ENCODE measurements around the gene MAGI1.
A peak's percentile ranks its signal among the peaks of the same experiment; 100 is the strongest.

The MAGI1 gene

GRCh38 chr3:65632414-65632813, 406.3 kb downstream of the MAGI1 start:
- no peak overlapping the region for H3K4me3 ChIP-seq (ENCODE audit: low read depth, low read length)
- no peak for DNase-seq (ENCODE audit: low read depth)
- no peak for TF ChIP-seq CTCF (conservative IDR thresholded peaks at IDR 0.05; ENCODE audit: low read depth, low read length)

- H3K4me3 ChIP-seq (ENCODE audit: low read depth, low read length), result no peak overlapping the region
- no peak for TF ChIP-seq CTCF (conservative IDR thresholded peaks at IDR 0.05; ENCODE audit: low read depth, low read length)
- no peak for DNase-seq (ENCODE audit: low read depth)
Measured at GRCh38 chr3:65628978-65629377, 409.7 kb downstream of the MAGI1 start.

GRCh38 chr3:65627062-65627461, 411.7 kb downstream of the MAGI1 start:
- no peak for TF ChIP-seq CTCF (conservative IDR thresholded peaks at IDR 0.05; ENCODE audit: low read depth, low read length)
- DNase-seq (ENCODE audit: low read depth), result peak; percentile 13
- H3K4me3 ChIP-seq (ENCODE audit: low read depth, low read length), result no peak overlapping the region

GRCh38 chr3:65625305-65625704, 413.4 kb downstream of the MAGI1 start:
- peak; percentile 46 for DNase-seq (ENCODE audit: low read depth)
- no peak for TF ChIP-seq CTCF (conservative IDR thresholded peaks at IDR 0.05; ENCODE audit: low read depth, low read length)
- H3K4me3 ChIP-seq (ENCODE audit: low read depth, low read length), result no peak overlapping the region

GRCh38 chr3:65623362-65623761, 415.4 kb downstream of the MAGI1 start:
- DNase-seq (ENCODE audit: low read depth), result no peak
- TF ChIP-seq CTCF (conservative IDR thresholded peaks at IDR 0.05; ENCODE audit: low read depth, low read length), result no peak
- no peak overlapping the region for H3K4me3 ChIP-seq (ENCODE audit: low read depth, low read length)

- no peak for TF ChIP-seq CTCF (conservative IDR thresholded peaks at IDR 0.05; ENCODE audit: low read depth, low read length)
- H3K4me3 ChIP-seq (ENCODE audit: low read depth, low read length), result no peak overlapping the region
Measured at GRCh38 chr3:65619888-65620287, 418.8 kb downstream of the MAGI1 start.

GRCh38 chr3:65619451-65619881, 419.3 kb downstream of the MAGI1 start:
- DNase-seq (ENCODE audit: low read depth), result peak; percentile 62
- no peak overlapping the region for H3K4me3 ChIP-seq (ENCODE audit: low read depth, low read length)
- TF ChIP-seq CTCF (conservative IDR thresholded peaks at IDR 0.05; ENCODE audit: low read depth, low read length), result no peak

More at GRCh38 chr3:65619888-65620287, 418.8 kb downstream of the MAGI1 start:
- no peak for DNase-seq (ENCODE audit: low read depth)

Measured in choroid plexus epithelial cell (primary cell).